GM12892 (cell line): ENCODE measurements around the gene TPST1.
"Not testable (repeated sequence)": the region's sequence is repeated elsewhere in the genome, so short reads cannot be mapped to it uniquely, and the experiment has no call there.

ENCODE experiments used
- DNase-seq: peaks from one replicate; pipeline ENCODE4 v3.0.0; 2011; ENCODE audit not compliant: insufficient read length
- FAIRE-seq: peaks from 2 replicates; lab custom pipeline; 2011; peaks lifted over from hg19 to GRCh38; lab: Jason Lieb, UNC
- POLR2A ChIP-seq: IDR thresholded peaks from 2 replicates; pipeline ENCODE4 v1.6.1; 2011; ENCODE audit warnings: low read depth, low read length, control low read depth
- POLR2AphosphoS5 ChIP-seq: IDR thresholded peaks from 2 replicates; pipeline ENCODE4 v1.6.1; 2011; ENCODE audit warnings: low read depth, low read length, control low read depth
- TAF1 ChIP-seq: IDR thresholded peaks from 2 replicates; pipeline ENCODE4 v1.6.1; 2011; ENCODE audit warnings: low read depth, mild to moderate bottlenecking, control low read depth, low read length, borderline replicate concordance

Gene TPST1

DNA sequence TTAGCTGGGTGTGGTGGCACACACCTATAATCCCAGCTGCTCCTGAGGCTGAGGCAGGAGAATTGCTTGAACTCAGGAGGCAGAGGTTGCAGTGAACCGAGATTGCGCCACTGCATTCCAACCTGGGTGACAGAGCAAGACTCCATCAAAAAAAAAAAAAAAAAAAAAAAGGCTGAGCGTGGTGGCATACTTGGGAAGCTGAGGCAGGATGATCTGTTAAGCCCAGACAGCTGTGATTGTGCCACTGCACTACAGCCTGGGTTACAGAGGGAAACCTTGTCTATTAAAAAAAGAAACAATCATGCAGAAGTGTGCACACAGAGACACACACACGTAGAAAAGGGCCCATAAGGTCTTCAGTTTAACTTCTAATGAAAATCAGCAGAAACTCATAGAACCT is 150.6 kb downstream of the TPST1 start:
- DNase-seq, result no peak
- TF ChIP-seq POLR2A (no peak), POLR2AphosphoS5 (no peak), TAF1 (no peak)
- FAIRE-seq, result no peak

DNA sequence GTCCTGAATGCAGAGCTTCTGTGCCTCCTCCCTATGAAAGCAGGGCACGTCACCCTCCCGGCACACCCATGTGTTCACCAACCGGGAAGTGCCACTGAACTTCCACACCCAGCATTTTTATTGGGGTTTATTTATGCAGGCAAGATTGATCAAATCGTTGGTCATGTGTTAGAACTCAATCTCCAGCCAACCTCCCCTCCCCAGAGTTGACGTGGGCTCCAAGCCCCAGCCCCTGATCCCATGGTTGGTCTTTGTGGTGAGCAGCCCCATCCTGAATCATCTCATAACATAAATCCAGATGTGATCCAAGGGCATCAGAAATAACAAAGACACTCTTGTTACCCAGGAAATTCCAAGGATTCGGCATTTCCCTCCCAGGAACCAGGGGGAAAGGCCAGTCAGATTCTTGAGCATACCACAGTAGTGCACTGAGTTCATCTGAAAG is 151.2 kb downstream of the TPST1 start:
- no peak for FAIRE-seq
- TF ChIP-seq POLR2A (no peak), POLR2AphosphoS5 (no peak), TAF1 (no peak)
- no peak for DNase-seq

DNA sequence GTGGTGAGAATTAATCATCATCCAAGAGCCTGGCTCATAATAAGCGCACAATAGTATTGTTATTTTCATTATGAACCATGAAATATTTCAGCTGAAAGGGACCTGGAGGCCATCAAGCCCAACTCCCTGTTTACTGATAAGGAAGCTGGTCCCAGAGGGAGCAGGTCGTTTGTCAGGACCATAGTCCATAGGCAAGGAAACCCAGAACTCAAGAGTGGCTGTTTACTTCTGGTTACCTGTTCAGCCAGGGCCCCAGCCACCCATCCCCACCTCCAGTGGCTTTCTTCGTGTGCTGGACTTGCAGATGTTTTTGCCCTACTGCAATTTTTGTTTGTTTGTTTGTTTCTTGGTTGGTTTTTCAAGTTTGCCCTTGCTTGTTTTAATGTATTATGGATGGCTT is 152.0 kb downstream of the TPST1 start:
- TF ChIP-seq POLR2A (no peak), POLR2AphosphoS5 (no peak), TAF1 (no peak)
- DNase-seq (no peak), FAIRE-seq (no peak)

DNA sequence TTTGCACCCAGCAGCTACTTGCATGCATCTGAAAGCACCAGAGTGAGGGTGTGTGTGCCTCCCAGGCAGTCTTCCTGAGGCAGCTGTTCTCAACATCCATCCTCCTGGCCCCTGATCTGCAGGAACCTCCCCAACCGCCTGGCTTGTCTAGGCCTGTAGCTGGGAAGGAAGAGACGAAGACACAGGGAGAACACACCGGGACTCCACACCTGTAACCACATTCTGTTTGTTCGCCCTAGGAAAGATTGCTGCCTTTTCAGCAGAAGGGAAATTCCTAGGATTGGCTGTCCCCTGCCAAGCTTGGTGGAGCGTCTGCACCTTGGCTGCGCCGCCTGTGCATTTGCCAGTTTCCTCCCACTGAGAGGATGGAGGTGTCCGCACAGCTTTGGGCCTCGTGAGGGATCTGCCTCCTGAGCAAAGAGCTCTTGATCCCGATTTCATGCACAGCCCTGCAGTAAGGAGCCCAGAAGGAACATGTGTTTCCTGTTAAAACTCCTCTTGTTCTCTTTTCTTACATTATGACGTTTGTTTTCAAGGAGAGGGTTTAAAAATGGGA is 154.6 kb downstream of the TPST1 start:
- FAIRE-seq (no peak), DNase-seq (no peak)
- TF ChIP-seq POLR2A, result no peak
- no peak for TF ChIP-seq TAF1
- no peak for TF ChIP-seq POLR2AphosphoS5

DNA sequence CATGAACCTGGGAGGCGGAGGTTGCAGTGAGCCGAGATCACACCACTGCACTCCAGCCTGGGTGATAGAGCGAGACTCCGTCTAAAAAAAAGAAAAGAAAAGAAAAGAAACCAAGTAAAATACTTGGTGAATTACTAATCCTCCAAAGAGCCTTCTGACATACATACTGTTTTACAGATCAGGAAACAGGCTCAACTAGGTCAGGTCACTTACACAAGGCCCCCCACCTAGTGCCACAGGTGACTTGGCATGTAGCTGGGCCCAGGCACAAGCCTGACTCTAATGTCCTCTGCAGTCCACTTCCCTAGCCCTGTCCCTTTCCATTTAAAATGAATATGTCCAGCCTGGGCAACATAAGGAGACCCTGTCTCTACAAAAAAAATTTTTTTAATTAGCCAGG is 157.0 kb downstream of the TPST1 start:
- DNase-seq (no peak), FAIRE-seq (no peak)
- no peak for TF ChIP-seq POLR2AphosphoS5
- TF ChIP-seq POLR2A, result no peak
- TF ChIP-seq TAF1, result no peak

DNA sequence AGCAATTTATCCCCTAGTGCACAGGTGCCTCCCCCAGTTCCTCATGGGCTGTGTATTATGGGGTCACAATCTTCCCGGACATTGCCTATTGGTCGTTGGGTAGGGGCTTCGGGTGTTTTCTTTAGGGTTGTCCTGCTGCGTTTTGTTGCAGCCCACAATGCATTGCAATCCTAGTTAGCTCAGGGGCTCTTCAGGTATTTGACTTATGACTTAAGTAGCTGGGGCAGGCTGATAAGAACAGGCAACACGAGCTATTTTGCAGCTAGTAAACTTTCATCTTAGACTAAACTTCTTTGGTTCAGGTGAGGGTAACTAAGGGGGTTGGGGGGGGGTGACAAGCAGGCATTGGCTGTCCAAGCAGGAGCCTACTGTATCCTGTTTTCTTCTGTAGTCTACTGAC is 158.5 kb downstream of the TPST1 start:
- no peak for TF ChIP-seq POLR2AphosphoS5
- no peak for TF ChIP-seq POLR2A
- no peak for TF ChIP-seq TAF1
- DNase-seq, result no peak
- no peak for FAIRE-seq

DNA sequence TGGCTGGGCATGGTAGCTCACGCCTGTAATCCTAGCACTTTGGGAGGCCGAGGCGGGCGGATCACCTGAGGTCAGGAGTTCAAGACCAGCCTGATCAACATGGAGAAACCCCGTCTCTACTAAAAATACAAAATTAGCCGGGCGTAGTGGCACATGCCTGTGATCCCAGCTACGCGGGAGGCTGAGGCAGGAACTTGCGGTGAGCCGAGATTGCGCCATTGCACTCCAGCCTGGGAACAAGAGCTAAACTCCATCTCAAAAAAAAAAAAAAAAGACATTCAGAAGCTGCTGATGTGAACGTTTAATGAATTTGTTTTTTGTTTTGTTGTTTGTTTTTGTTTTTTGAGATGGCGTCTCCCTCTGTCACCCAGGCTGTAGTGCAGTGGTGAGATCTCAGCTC is 159.9 kb downstream of the TPST1 start:
- DNase-seq, FAIRE-seq: not testable (repeated sequence)

DNA sequence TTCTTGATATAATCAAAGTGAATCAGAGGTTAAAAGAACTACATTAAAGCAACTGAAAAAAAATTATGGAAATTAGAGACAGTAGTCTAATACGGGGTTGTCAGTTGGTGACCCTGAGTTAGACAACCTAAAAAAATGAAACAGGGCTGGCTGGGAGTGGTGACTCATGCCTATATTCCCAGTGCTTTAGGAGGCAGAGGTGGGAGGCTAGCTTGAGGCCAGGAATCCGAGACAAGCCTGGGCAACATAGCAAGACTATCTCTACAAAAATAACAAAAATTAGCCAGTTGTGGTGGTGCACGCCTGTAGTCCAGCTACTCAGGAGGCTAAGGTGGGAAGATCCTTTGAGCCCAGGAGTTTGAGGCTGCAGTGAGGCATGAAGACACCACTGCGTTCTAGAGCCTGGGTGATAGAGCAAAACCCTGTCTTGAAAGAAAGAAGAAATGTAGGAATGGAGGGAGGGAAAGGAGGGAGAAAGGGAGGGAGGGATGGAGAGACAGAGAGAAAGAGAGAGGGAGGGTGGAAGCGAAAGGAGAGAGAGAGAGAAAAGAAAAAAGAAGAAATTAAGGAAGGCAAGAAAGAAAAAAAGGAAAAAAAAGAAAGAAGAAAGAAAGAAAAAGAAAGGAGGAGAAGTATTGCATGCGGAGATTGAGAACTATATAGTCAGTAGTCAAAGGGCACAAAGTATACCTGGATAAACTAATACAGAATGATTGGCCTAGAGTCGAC is 166.1 kb downstream of the TPST1 start:
- no peak for FAIRE-seq
- TF ChIP-seq POLR2A (no peak), POLR2AphosphoS5 (no peak), TAF1 (no peak)
- DNase-seq, result no peak

DNA sequence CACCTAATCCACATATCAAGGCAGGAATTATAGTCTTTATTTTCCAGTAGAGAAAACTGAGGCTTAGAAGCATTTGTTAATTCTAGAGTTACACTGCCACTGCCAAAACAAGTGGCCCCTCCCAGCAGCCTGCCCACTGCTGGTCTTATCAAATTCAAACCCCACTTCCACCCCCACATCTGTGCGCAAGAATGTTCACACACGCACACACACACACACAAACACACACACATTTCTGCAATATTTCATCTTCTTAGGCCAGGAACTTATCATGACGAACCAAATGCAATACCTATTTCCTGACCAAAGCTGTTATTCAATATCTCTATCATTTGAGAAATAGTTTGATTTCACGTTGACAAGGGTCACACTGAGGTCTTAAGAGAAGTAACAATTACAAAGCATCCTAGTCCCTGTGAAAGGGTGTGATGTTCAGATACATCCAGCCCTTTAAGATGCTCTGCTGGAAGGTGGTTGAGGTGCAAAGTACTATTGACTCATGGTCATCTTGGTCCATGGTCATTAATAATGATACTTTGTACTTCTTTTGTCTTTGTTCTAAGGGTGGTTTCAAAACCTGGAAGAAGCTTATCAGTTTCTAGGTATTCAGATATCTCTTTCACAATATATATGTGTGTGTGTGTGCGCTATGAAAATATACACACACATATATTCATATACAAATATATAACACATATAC is 169.2 kb downstream of the TPST1 start:
- peak; percentile 5 for FAIRE-seq
- not testable (repeated sequence) for DNase-seq

DNA sequence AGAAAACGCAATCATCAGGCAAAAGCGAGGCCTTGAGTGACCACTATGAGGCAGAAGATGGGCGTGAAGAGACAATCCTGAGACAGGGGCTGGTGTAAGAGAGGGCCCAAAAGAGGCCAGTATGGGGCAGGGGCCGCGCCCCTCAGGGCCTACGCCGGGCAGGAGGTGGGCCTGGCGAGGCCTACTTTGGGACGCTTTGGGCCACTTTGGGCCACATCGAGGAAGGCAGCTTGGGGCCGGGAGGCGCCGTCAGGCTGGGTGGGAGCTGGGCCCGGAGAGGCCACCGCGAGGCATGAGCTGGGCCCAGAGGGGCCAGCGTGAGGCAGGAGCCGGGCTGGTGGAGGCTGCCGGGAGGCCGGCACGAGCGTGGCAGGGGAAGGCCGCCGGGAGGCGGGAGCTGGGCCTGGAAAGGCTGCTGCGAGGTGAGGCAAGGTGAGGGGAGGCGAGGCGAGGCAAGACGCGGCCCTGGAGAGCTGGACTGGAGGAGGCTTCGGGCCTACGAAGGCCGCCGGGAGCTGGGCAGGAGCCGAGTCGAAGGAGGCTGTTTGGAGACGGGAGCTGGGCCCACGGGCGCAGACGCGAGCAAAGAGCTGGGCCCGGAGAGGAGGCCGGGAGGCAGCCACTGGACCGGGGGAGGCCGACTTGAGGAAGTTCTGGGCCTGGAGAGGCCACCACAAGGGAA is 171.3 kb downstream of the TPST1 start:
- FAIRE-seq (no peak), DNase-seq (no peak)
- TF ChIP-seq TAF1, result no peak
- TF ChIP-seq POLR2A, result no peak
- no peak for TF ChIP-seq POLR2AphosphoS5

DNA sequence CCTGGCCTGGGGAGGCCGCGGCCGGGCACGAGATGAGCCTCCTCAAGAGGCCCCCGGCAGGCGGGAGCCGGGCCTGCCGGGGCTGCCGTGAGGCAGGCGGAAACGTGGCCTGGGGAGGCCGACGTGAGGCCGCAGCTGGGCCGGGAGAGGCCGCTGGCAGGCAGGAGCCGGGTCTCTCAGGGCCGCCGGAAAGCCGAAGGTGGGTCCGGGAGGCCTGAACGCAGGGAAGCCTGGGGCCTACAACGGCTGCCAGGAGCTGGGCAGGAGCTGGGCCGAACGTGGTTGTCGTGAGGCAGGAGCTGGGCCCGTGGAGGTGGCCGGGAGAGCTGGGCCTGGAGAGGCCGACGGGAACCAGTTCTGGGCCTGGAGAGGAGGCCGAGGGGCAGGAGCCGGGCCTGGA is 171.9 kb downstream of the TPST1 start:
- DNase-seq, result no peak
- TF ChIP-seq TAF1, result no peak
- TF ChIP-seq POLR2A, result no peak
- TF ChIP-seq POLR2AphosphoS5, result no peak
- no peak for FAIRE-seq
